Mucosa of rectum (tissue), 2 donors: ENCODE results near the gene DIS3L2.

ENCODE experiments used
- H3K27ac ChIP-seq, 2 donors: one replicate each; pipeline ENCODE4 v1.7.0; 2013; ENCODE audit warnings: inconsistent platforms in 2 of 2, low read depth in 2 of 2, low read length in 2 of 2
- H3K27me3 ChIP-seq, 2 donors: one replicate each; pipeline ENCODE4 v1.7.0; 2013; ENCODE audit warnings: low read length in 2 of 2; ENCODE audit not compliant: control insufficient read depth in 2 of 2, insufficient read depth in 2 of 2
- H3K36me3 ChIP-seq, 2 donors: one replicate each; pipeline ENCODE4 v1.7.0; 2013; ENCODE audit warnings: low read length in 2 of 2; ENCODE audit not compliant: control insufficient read depth in 2 of 2, insufficient read depth in 2 of 2
- H3K4me1 ChIP-seq, 2 donors: one replicate each; pipeline ENCODE4 v1.7.0; 2013; ENCODE audit warnings: low read length in 2 of 2, mild to moderate bottlenecking in 1 of 2; ENCODE audit not compliant: control insufficient read depth in 2 of 2, insufficient read depth in 2 of 2
- H3K4me3 ChIP-seq, 2 donors: one replicate each; pipeline ENCODE4 v1.7.0; 2013; ENCODE audit warnings: low read length in 2 of 2
- H3K9ac ChIP-seq, 2 donors: one replicate each; pipeline ENCODE4 v1.7.0; 2013; ENCODE audit warnings: low read length in 2 of 2, low read depth in 1 of 2, mild to moderate bottlenecking in 1 of 2
- H3K9me3 ChIP-seq, 2 donors: one replicate each; pipeline ENCODE4 v1.7.0; 2013; ENCODE audit warnings: low read length in 2 of 2; ENCODE audit not compliant: control insufficient read depth in 2 of 2
- donor health status: healthy.
- donor health status: Normal muscosa, but diverticular disease.

Gene DIS3L2

GRCh38 chr2:231961349-231962166 is at the start of gene DIS3L2:
Gene DIS3L2, plus strand, starts transcription at chr2:231961713. Its CDS starts 53,215 bp downstream, at chr2:232014928.
- Histone ChIP-seq H3K27ac (peak within 1 kb of the TSS; percentile 50 to 80), H3K27me3 (no peaks in the 10 kb centered on the region), H3K36me3 (no peaks in the 10 kb centered on the region), H3K4me1 (peaks cover 4 to 5% of the 10 kb centered on the region in 2 donors), H3K9me3 (no peaks in the 10 kb centered on the region), H3K4me3 (peak within 1 kb of the TSS; percentile 91 to 94), H3K9ac (peak within 1 kb of the TSS; percentile 77 to 79)

- Histone ChIP-seq H3K27me3 (no peaks in the 10 kb centered on the region), H3K27ac (no peak overlapping the region), H3K4me3 (no peak overlapping the region), H3K36me3 (no peaks in the 10 kb centered on the region), H3K9ac (no peak overlapping the region), H3K9me3 (no peaks in the 10 kb centered on the region), H3K4me1 (no peaks in the 10 kb centered on the region)
Measured at GRCh38 chr2:231914077-231914690, 47.3 kb upstream of the DIS3L2 start.

GRCh38 chr2:231917280-231918066 is 44.0 kb upstream of the DIS3L2 start:
- Histone ChIP-seq H3K36me3 (no peaks in the 10 kb centered on the region), H3K4me3 (no peak overlapping the region), H3K9me3 (no peaks in the 10 kb centered on the region), H3K9ac (no peak overlapping the region), H3K27me3 (peaks cover 3 to 7% of the 10 kb centered on the region in 2 donors), H3K27ac (no peak overlapping the region), H3K4me1 (no peaks in the 10 kb centered on the region)

- no peak overlapping the region for H3K4me3 ChIP-seq
- H3K27ac ChIP-seq: no peak overlapping the region
- H3K27me3 ChIP-seq: peaks cover 4 to 14% of the 10 kb centered on the region in 2 donors
- H3K9ac ChIP-seq: no peak overlapping the region
- H3K4me1 ChIP-seq: no peaks in the 10 kb centered on the region
- no peaks in the 10 kb centered on the region for H3K9me3 ChIP-seq
- no peaks in the 10 kb centered on the region for H3K36me3 ChIP-seq
Measured at GRCh38 chr2:231918501-231919330, 42.8 kb upstream of the DIS3L2 start.

- H3K27ac ChIP-seq: no peak overlapping the region
- no peaks in the 10 kb centered on the region for H3K36me3 ChIP-seq
- H3K9me3 ChIP-seq: no peaks in the 10 kb centered on the region
- H3K4me3 ChIP-seq: no peak overlapping the region
- H3K4me1 ChIP-seq: no peaks in the 10 kb centered on the region
- no peak overlapping the region for H3K9ac ChIP-seq
- peaks cover 12 to 21% of the 10 kb centered on the region in 2 donors for H3K27me3 ChIP-seq
Measured at GRCh38 chr2:231919341-231920035, 42.0 kb upstream of the DIS3L2 start.

- no peaks in the 10 kb centered on the region for H3K4me1 ChIP-seq
- H3K27me3 ChIP-seq: peaks cover 18 to 27% of the 10 kb centered on the region in 2 donors
- no peak overlapping the region for H3K4me3 ChIP-seq
Measured at GRCh38 chr2:231920366-231920765, 41.1 kb upstream of the DIS3L2 start.

GRCh38 chr2:231920795-231921194 is 40.7 kb upstream of the DIS3L2 start:
- Histone ChIP-seq H3K4me1 (peaks cover 1 to 4% of the 10 kb centered on the region in 2 donors), H3K4me3 (no peak overlapping the region), H3K27ac (no peak overlapping the region), H3K9ac (no peak overlapping the region), H3K9me3 (no peaks in the 10 kb centered on the region), H3K27me3 (peaks cover 19 to 28% of the 10 kb centered on the region in 2 donors), H3K36me3 (no peaks in the 10 kb centered on the region)

More at GRCh38 chr2:231920366-231920765, 41.1 kb upstream of the DIS3L2 start:
- Histone ChIP-seq H3K36me3 (no peaks in the 10 kb centered on the region), H3K9me3 (no peaks in the 10 kb centered on the region), H3K9ac (no peak overlapping the region), H3K27ac (no peak overlapping the region)

GRCh38 chr2:231922311-231923009 is 39.1 kb upstream of the DIS3L2 start:
- H3K27ac ChIP-seq: no peak overlapping the region
- H3K4me1 ChIP-seq: peaks cover 11 to 12% of the 10 kb centered on the region in 2 donors
- no peak overlapping the region for H3K4me3 ChIP-seq
- peaks cover 35 to 39% of the 10 kb centered on the region in 2 donors for H3K27me3 ChIP-seq
- no peaks in the 10 kb centered on the region for H3K9me3 ChIP-seq
- H3K9ac ChIP-seq: no peak overlapping the region
- H3K36me3 ChIP-seq: no peaks in the 10 kb centered on the region

- peaks cover 39 to 44% of the 10 kb centered on the region in 2 donors for H3K27me3 ChIP-seq
- H3K9me3 ChIP-seq: no peaks in the 10 kb centered on the region
- no peak overlapping the region for H3K4me3 ChIP-seq
- H3K4me1 ChIP-seq: peaks cover 11 to 12% of the 10 kb centered on the region in 2 donors
- no peak overlapping the region for H3K9ac ChIP-seq
- no peak overlapping the region for H3K27ac ChIP-seq
- no peaks in the 10 kb centered on the region for H3K36me3 ChIP-seq
Measured at GRCh38 chr2:231923010-231923344, 38.5 kb upstream of the DIS3L2 start.
